Measurements from ENCODE around the gene RFXANK.
A peak's percentile ranks its signal among the peaks of the same experiment; 100 is the strongest.
"Not testable (repeated sequence)": the region's sequence is repeated elsewhere in the genome, so short reads cannot be mapped to it uniquely, and the experiment has no call there.

The RFXANK gene

DNA sequence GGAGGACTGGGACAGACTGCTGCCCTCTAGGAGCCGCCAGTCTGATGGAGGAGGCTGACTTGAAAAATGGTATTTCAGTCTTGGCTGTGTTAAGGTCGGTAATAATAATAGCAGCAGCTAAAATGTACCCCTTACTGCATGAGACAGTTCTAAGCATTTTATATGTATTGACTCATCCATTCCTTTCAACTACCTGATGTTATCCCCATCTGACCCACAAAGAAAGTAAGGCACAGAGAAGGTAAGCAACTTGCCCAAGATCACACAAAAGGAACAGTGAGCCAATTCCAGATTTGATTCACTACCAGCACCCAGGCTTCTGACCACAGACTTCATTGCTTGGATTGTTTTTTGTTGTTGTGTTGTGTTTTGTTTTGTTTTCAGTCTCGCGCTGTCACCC is 23.7 kb downstream of the RFXANK start:
- H3K27ac ChIP-seq = no peak overlapping the region
- TF ChIP-seq, protein P1, sequence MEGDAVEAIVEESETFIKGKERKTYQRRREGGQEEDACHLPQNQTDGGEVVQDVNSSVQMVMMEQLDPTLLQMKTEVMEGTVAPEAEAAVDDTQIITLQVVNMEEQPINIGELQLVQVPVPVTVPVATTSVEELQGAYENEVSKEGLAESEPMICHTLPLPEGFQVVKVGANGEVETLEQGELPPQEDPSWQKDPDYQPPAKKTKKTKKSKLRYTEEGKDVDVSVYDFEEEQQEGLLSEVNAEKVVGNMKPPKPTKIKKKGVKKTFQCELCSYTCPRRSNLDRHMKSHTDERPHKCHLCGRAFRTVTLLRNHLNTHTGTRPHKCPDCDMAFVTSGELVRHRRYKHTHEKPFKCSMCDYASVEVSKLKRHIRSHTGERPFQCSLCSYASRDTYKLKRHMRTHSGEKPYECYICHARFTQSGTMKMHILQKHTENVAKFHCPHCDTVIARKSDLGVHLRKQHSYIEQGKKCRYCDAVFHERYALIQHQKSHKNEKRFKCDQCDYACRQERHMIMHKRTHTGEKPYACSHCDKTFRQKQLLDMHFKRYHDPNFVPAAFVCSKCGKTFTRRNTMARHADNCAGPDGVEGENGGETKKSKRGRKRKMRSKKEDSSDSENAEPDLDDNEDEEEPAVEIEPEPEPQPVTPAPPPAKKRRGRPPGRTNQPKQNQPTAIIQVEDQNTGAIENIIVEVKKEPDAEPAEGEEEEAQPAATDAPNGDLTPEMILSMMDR (IDR thresholded peaks at IDR 0.05) = no peak
- no peak for TF ChIP-seq ZFX (IDR thresholded peaks at IDR 0.05; ENCODE audit: borderline replicate concordance)

DNA sequence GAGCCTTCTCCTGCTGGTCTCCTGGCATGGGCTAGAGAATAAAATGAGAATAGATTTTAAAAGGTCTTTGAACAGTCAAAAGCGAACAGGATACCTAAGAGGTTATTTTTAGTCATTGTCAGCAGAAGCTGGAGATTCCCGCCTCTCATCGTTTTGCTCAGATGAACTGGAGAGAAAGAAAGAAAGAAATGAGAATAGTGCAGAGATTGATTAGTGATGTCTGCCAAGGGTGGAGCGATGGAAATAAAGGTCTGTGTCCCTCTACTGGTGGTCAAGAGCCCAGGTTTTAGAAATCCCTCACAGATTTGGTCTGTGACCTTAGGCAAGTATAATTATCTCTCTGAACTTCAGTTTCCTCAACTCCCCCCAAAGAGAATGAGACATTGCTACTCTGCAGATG is 25.0 kb downstream of the RFXANK start:
- TF ChIP-seq, protein P1 (IDR thresholded peaks at IDR 0.05) = peak; percentile 38
- TF ChIP-seq ZFX (IDR thresholded peaks at IDR 0.05; ENCODE audit: borderline replicate concordance) = no peak
- H3K27ac ChIP-seq = no peak overlapping the region

DNA sequence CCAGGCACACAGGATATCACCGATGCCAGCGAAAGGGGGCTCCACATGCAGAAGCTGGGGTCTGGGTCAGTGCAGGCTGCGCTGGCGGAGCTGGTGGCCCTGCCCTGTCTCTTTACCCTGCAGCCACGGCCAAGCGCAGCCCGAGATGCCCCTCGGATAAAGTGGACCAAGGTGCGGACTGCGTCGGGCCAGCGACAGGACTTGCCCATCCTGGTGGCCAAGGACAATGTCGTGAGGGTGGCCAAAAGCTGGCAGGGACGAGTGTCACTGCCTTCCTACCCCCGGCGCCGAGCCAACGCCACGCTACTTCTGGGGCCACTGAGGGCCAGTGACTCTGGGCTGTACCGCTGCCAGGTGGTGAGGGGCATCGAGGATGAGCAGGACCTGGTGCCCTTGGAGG is 26.9 kb downstream of the RFXANK start:
- no peak overlapping the region for H3K27ac ChIP-seq
- TF ChIP-seq, protein P1 (IDR thresholded peaks at IDR 0.05) = no peak
- no peak for TF ChIP-seq ZFX (IDR thresholded peaks at IDR 0.05; ENCODE audit: borderline replicate concordance)

DNA sequence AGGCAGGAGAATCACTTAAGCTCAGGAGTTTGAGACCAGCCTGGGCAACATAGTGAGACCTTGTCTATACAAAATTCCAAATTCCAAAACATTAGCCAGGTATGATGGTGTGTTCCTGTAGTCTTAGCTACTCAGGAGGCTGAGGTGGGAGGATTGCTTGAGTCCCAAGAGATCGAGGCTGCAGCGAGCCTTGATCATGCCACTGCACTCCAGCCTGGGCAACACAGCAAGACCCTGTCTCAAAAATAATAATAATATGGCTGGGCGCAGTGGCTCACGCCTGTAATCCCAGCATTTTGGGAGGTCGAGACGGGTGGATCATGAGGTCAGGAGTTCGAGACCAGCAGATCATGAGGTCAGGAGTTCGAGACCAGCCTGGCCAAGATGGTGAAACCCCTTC is 28.9 kb downstream of the RFXANK start:
- not testable (repeated sequence) for H3K27ac ChIP-seq

DNA sequence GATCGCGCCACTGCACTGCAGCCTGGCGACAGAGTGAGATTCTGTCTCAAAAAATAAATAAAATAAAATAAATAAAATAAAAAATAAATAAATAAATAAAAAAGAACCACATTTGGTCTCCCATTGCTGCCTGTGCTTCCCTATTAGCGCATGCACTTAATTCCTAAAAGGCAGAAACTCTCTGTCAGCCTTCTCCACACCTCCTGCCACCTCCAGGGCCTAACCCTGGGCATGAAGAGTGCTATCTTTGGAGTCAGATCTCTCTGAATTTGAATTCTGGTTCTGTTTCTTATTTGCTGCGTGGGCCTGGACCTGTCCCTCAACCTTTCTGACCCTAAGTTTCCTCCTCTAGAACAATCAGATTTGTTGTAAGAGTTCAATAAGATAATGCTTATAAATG is 31.0 kb downstream of the RFXANK start:
- no peak overlapping the region for H3K27ac ChIP-seq
- no peak for TF ChIP-seq ZFX (IDR thresholded peaks at IDR 0.05; ENCODE audit: borderline replicate concordance)
- TF ChIP-seq, protein P1 (IDR thresholded peaks at IDR 0.05) = no peak

DNA sequence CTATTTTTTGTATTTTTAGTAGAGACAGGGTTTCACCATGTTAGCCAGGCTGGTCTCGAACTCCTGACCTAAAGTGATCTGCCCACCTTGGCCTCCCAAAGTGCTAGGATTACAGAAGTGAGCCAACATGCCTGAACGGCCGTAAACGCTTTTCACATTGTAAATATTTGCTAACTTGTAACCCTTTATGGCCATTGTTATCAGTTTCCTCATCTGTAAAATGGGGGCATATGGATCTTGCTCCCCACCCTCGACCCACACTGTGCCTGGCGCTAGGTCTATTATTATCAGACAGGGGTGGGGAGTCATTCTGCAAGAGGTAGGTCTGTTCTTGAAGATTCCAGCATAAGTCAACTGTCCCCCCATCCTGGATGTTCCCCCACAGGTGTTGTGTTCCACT is 31.6 kb downstream of the RFXANK start:
- no peak for TF ChIP-seq ZFX (IDR thresholded peaks at IDR 0.05; ENCODE audit: borderline replicate concordance)
- TF ChIP-seq, protein P1 (IDR thresholded peaks at IDR 0.05) = no peak
- no peak overlapping the region for H3K27ac ChIP-seq

DNA sequence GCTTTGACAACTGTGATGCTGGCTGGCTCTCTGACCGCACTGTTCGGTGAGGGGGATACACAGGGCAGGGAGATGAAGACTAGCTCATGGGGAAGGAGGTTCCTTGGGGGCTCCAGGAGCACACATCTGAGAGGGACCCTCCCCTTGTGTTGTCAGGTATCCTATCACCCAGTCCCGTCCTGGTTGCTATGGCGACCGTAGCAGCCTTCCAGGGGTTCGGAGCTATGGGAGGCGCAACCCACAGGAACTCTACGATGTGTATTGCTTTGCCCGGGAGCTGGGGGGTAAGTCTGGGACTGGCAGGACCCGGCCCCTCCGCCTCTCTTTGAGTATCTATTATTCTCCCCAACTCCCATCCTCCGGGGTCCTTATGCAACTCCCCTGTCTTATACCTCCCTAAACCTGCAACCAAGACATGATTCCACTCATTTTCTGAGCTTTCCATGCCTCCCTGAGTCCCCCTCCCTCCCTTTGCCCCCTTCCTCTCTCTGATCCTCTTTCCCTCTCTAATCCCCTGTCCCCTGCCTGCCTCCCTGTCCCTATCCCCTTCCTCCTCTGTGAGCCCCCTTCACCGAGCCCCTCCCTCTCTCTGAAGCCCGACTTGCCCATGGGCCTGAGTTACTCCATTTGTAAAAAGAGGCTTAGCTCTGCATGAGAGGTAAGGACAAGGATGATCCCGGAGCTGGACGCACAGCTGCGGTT is 32.2 kb downstream of the RFXANK start:
- no peak overlapping the region for H3K27ac ChIP-seq
- no peak for TF ChIP-seq ZFX (IDR thresholded peaks at IDR 0.05; ENCODE audit: borderline replicate concordance)
- TF ChIP-seq, protein P1 (IDR thresholded peaks at IDR 0.05) = no peak

Data from 22Rv1 (cell line).